GM12892 (cell line): ENCODE measurements around the gene MAPRE3.

ENCODE experiments used
- DNase-seq: peaks from one replicate; pipeline ENCODE4 v3.0.0; 2011; ENCODE audit not compliant: insufficient read length
- FAIRE-seq: peaks from 2 replicates; lab custom pipeline; 2011; peaks lifted over from hg19 to GRCh38; lab: Jason Lieb, UNC
- POLR2A ChIP-seq: IDR thresholded peaks from 2 replicates; pipeline ENCODE4 v1.6.1; 2011; ENCODE audit warnings: low read depth, low read length, control low read depth
- POLR2AphosphoS5 ChIP-seq: IDR thresholded peaks from 2 replicates; pipeline ENCODE4 v1.6.1; 2011; ENCODE audit warnings: low read depth, low read length, control low read depth
- TAF1 ChIP-seq: IDR thresholded peaks from 2 replicates; pipeline ENCODE4 v1.6.1; 2011; ENCODE audit warnings: low read depth, mild to moderate bottlenecking, control low read depth, low read length, borderline replicate concordance

Gene MAPRE3

DNA sequence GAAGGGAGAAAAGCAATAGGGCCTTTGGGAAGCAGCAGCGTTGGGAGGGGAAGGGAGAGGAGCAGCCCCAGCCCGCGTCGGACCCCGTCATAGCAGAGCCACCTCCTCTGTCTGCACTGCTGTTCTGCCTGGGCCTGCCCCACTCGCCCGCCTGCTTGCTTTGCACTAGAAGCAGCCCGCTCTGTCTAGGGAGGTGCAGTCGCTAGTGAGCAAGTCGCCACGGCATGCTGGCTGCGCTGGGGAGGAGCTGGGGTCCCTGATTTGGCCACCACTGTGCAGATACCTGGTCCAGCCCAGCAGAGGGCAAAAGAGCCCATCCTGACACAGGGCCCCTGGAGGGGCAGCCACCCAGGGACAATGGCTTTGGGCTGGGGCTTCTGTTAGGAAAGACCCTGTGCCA, 54.4 kb downstream of the MAPRE3 start:
- no peak for DNase-seq
- no peak for FAIRE-seq
- TF ChIP-seq TAF1, result no peak
- no peak for TF ChIP-seq POLR2AphosphoS5
- TF ChIP-seq POLR2A, result no peak

DNA sequence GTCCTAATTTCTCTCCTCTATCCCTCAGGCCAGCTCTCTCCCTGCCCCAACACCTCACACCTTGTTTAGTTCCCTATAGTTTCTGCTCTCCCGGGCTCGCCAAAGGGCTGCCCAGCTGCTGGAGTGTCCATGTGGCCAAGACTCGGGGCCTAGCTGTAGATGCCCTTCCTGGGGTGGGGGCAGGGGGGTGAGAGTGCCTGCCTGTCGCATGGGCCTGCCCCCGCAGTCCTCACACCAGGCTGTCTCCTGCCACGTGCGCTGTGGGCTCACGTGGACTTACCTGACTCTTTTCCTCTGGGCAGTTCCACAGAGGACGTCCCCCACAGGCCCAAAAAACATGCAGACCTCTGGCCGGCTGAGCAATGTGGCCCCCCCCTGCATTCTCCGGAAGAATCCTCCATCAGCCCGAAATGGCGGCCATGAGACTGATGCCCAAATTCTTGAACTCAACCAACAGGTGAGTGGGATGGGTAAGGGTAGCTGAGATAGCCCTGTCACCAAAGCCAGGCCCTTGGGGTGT, 54.9 kb downstream of the MAPRE3 start:
- no peak for TF ChIP-seq POLR2A
- no peak for TF ChIP-seq TAF1
- no peak for TF ChIP-seq POLR2AphosphoS5
- no peak for DNase-seq
- no peak for FAIRE-seq

DNA sequence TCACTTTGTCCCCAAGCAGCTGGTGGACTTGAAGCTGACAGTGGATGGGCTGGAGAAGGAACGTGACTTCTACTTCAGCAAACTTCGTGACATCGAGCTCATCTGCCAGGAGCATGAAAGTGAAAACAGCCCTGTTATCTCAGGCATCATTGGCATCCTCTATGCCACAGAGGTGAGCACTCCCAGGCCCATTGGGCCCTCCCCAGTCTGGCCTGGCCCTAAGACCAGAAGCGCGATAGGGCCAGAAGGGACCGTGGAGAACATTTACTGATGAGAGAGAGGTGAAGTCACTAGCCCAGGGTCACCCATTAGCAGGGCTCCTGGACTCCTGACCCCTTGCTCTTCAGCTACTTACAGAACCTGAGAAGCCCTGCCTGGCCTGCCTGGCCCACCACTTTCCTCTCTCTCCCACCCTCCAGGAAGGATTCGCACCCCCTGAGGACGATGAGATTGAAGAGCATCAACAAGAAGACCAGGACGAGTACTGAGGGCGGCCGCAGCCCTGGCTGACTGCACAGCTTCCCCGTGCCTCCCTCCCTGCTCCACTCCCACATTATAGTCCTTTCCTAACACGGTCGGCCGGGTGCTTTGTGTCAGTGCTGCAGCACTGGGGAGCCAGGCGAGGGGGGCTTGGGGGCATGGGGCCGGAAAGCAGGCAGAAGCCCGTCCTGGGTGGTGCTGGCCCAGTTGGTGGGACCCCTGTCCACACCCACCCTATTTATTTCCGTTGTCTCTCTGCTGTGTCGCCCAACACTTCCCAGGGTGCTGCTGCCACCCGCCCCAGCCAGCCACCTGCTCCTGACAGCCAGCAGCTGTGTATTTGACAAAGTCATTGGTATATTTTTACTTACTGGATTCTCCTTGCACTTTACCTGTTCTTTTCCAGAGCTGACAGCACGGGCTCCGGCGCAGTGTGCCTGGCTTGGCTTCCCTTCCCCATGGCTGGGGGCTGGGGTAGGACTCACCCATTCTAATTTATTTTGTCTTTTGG, 55.7 kb downstream of the MAPRE3 start:
- no peak for DNase-seq
- FAIRE-seq, result no peak
- TF ChIP-seq POLR2AphosphoS5 (no peak), POLR2A (no peak), TAF1 (no peak)

DNA sequence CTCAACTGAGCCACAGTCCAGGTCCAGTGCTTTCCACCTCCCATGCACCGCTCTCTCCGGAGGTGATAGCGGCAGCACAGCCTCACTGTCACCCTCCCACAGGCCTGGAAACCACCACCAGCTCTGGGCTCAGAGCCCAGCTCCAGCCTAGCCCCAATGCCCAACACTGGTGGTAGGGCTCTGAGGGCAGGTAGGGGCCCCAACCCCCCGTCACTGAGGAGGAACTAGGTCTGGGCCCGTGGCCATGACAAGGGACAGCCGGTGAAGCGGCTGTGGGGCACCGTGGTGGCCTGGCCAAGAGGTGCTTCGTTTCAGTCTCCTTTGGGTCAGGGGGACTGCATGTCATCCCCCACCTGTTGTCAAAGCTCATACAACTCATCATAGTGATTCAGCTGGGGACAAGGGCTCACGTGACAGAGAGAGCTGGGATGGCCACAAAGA, 56.8 kb downstream of the MAPRE3 start:
- FAIRE-seq (no peak), DNase-seq (no peak)
- TF ChIP-seq POLR2AphosphoS5, result no peak
- no peak for TF ChIP-seq TAF1
- no peak for TF ChIP-seq POLR2A

DNA sequence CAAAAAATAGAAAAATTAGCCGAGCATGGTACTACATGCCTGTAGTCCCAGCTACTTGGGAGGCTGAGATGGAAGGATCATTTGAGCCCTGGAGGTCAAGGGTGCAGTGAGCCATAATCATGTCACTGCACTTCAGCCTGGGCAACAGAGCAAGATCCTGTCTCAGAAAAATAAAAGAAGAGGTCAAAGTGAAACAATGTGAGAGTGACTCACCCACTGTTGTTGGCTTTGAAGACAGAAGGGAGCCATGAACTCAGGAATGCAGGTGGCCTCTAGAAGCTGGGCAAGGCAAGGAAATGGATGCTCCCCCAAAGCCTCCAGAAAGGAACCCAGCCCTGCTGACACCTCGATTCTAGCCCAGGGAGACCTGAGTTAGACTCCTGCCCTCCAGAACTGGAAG, 58.6 kb downstream of the MAPRE3 start:
- no peak for FAIRE-seq
- DNase-seq, result no peak
- TF ChIP-seq POLR2AphosphoS5, result no peak

DNA sequence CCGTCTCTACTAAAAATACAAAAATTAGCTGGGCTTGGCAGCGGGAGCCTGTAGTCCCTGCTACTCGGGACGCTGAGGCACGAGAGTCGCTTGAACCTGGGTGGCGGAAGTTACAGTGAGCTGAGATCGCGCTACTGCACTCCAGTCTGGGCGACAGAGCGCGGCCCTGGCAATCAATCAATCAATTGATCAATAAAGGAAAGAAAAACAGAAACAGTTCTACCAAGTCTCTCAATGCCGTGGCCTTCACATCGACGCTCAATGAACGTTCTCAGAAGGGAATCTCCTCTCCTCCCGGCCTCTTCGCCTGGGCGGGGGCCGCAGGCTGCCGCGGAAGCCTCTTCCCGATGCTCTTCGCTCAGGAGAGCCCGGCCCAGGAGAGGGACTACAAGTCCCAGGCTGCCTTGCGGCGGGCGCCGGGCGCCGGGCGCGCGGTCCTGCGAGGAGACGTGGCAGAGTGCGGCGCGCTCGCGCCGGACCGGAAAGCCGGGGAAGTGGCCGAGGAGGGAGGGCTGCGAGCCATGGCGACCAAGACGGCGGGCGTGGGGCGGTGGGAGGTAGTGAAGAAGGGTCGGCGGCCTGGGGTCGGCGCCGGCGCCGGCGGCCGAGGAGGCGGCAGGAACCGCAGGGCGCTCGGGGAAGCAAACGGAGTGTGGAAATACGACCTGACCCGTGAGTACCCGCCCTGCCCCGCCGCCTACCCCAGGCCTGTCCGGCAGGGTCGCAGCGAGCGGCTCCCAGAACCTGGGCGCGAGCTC, 62.2 kb downstream of the MAPRE3 start, which contains the start of gene TMEM214:
Gene TMEM214, plus strand, starts transcription at position 471 of the 758 bp plus-strand sequence. Its CDS starts 51 bp downstream, at position 522.
- FAIRE-seq (peak; percentile 92), DNase-seq (peak; percentile 98)
- TF ChIP-seq POLR2AphosphoS5 (peak; percentile 61; the same call in 1 of the 2 replicates), TAF1 (peak; percentile 38; the same call in 1 of the 2 replicates), POLR2A (peak; percentile 83)

DNA sequence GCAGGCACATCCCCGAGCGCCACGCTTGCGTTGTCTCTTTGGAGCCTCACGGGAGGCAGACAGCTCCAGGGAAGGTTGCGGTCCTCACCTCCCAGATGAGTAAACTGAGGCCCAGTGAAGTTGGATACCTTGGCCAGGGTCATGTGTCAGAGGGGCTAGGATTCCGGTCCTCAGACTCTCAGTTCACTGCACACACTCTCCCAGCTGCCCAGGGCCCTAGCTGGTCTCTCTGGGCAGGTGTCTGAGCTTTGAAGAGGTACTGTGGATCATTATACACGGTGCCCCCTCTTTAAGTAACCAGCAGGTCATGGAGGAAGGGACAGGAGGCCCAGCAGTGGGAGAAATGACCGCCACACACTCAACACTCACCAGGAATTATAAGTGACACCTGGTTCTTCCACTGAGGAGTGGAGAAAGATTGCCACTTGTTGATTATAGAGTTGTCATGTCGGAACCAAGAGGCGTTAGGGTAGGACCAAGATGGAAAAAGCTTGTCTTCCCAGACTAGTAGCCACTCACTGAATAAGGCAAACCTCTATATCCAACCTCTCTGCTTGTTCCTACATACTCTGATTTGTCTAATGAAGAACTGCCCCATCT, 62.9 kb downstream of the MAPRE3 start:
- DNase-seq (no peak), FAIRE-seq (no peak)
- TF ChIP-seq POLR2AphosphoS5 (no peak; the same call in 1 of the 2 replicates), POLR2A (no peak), TAF1 (no peak)

DNA sequence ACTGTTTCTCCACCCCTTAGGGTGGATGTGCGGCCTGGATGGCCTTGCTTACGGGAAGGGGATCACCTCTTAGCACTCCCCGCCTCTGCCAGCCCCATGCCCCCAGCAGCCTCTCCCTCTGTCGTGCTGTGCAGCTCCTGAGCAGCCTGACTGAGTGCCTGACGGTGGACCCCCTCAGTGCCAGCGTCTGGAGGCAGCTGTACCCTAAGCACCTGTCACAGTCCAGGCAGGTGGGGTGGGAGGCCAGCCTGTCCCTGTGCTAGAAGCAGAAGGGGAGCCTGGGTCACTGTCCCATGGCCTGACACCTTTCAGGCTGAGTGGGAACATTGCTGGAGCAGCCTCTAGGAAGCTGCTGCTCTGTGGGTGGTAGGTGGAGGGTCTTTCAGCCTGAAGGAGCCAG, 67.6 kb downstream of the MAPRE3 start:
- TF ChIP-seq TAF1 (no peak), POLR2AphosphoS5 (no peak), POLR2A (no peak)
- FAIRE-seq (no peak), DNase-seq (no peak)

DNA sequence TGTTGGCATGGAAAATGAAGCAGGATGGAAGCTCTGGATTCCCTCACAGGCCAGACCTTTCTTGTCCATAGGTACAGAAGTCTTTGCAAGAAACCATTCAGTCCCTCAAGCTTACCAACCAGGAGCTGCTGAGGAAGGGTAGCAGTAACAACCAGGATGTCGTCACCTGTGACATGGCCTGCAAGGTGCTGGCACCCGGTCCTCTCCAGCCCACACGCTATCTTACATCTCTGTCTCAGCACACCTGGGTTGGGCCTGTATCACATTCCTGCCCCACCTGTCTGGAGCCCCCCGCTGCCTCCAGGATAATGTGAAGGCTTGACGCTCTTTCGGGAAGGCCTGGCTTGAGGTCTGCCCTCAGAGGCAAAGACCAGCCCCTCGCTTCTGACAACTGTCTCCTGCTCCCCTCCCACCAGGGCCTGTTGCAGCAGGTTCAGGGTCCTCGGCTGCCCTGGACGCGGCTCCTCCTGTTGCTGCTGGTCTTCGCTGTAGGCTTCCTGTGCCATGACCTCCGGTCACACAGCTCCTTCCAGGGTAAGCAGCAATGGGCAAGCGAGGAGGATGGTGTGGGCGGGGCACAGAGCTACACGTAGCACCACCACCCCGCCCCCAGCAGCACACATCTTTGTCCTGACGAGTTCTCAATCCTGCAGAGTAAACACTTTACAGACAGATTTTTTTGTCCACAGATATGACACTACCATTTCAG, 68.3 kb downstream of the MAPRE3 start:
- FAIRE-seq, result no peak
- DNase-seq, result no peak
- TF ChIP-seq POLR2AphosphoS5 (no peak), TAF1 (no peak), POLR2A (no peak)

DNA sequence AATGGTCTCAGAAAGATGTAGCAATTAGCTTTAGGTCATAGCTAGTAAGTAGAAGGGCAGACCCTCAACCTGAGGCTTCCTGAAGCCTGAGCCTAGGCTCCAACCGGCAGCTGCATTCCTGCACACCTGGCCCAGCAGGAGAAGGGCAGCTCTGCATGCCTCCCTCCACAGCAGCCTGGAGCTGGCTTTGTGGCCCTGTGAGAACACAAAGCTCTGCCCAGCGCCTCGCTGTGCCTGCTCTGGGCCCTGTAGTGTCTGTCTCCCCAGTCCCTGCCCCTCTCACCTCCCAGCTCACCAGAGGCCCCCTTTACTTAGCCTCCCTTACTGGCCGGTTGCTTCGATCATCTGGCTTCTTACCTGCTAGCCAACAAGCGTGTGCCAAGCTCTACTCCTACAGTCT, 69.0 kb downstream of the MAPRE3 start:
- DNase-seq (no peak), FAIRE-seq (no peak)
- no peak for TF ChIP-seq POLR2AphosphoS5
- TF ChIP-seq POLR2A, result no peak
- no peak for TF ChIP-seq TAF1

DNA sequence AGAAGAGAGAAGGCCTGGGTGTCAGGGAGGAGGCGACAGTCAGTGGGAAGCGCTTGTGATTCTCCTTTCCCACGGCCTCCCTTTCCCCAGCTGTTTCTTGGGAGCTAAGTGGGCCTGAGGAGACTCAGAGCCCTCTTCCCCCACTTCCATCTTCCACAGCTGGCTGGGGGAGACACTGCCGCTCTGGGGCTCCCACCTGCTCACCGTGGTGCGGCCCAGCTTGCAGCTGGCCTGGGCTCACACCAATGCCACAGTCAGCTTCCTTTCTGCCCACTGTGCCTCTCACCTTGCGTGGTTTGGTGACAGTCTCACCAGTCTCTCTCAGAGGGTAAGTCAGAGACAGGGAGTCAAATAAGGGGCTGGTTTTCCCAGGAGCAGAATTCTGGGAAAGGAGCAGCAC, 69.4 kb downstream of the MAPRE3 start:
- FAIRE-seq, result no peak
- no peak for DNase-seq
- TF ChIP-seq POLR2A (no peak), POLR2AphosphoS5 (no peak), TAF1 (no peak)
